Mammary epithelial cell (primary cell): Measurements from ENCODE around the gene DOCK10.

Source experiments
- EZH2 ChIP-seq: IDR thresholded peaks from 2 replicates; pipeline ENCODE4 v1.6.1; 2012; ENCODE audit warnings: low read length, inconsistent platforms, borderline replicate concordance
- TF ChIP-seq, protein P1 (sequence below), 2 donors: IDR thresholded peaks in 1 of 2; conservative IDR thresholded peaks in 1 of 2; 2 replicates each; pipeline ENCODE4 v1.5.1; 2011 to 2012; ENCODE audit warnings: inconsistent platforms in 2 of 2, low read length in 2 of 2, mild to moderate bottlenecking in 2 of 2, control low read depth in 1 of 2, low read depth in 1 of 2; ENCODE audit not compliant: insufficient read depth in 1 of 2; ENCODE audit errors: extremely low read depth in 1 of 2

DNA sequence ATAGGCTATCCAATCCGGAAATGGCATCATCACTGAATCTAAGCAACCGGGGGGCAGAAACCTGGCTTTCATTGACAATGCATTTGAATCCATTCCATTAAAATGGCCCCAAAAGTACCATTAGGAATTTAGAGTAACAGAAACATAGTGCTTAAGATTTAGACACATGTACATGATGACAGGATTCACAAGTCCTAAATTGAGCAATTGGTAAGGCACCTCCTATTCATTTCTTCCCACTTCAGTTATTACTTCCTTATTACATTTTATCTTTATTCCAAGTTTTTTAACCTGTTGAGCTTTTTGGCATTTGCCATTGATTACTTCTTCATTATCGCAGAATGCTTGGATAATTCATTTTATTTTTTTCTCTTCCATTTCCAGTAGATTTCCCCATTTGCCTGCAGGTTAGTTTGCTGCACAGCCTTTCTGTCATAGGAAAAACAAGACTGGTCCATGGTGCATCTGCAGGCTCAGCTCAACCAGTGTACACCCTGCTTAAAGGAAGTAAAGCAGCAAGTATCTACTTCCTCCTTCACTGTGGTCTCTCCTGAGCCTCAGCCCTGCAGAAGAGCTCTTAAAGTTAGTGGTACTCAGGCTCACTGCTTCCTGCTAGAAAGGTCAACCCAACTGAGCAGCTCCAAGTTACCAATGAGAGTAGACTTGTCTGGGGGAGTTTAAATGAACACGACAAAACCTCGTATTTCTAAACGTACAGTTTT is 89.2 kb downstream of the DOCK10 start:
- TF ChIP-seq, protein P1, sequence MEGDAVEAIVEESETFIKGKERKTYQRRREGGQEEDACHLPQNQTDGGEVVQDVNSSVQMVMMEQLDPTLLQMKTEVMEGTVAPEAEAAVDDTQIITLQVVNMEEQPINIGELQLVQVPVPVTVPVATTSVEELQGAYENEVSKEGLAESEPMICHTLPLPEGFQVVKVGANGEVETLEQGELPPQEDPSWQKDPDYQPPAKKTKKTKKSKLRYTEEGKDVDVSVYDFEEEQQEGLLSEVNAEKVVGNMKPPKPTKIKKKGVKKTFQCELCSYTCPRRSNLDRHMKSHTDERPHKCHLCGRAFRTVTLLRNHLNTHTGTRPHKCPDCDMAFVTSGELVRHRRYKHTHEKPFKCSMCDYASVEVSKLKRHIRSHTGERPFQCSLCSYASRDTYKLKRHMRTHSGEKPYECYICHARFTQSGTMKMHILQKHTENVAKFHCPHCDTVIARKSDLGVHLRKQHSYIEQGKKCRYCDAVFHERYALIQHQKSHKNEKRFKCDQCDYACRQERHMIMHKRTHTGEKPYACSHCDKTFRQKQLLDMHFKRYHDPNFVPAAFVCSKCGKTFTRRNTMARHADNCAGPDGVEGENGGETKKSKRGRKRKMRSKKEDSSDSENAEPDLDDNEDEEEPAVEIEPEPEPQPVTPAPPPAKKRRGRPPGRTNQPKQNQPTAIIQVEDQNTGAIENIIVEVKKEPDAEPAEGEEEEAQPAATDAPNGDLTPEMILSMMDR (conservative IDR thresholded peaks at IDR 0.05 in 1 of 2, IDR thresholded peaks at IDR 0.05 in 1 of 2; ENCODE audit: extremely low read depth in 1 of 2, insufficient read depth in 1 of 2, low read depth in 1 of 2, low read length in 2 of 2): no peak
- TF ChIP-seq EZH2: no peak
